HuH-7.5 (cell line): ENCODE data around the gene LIFR.
"Not testable (repeated sequence)": the region's sequence is repeated elsewhere in the genome, so short reads cannot be mapped to it uniquely, and the experiment has no call there.

Experiments used
- DNase-seq: peaks from one replicate; pipeline ENCODE4 v3.0.0; 2011; ENCODE audit warnings: low spot score

Gene LIFR

GRCh38 chr5:38582293-38582974, 26.0 kb upstream of the LIFR start:
- no peak for DNase-seq

- no peak for DNase-seq
Observed at GRCh38 chr5:38581597-38581996, 25.2 kb upstream of the LIFR start.

DNA sequence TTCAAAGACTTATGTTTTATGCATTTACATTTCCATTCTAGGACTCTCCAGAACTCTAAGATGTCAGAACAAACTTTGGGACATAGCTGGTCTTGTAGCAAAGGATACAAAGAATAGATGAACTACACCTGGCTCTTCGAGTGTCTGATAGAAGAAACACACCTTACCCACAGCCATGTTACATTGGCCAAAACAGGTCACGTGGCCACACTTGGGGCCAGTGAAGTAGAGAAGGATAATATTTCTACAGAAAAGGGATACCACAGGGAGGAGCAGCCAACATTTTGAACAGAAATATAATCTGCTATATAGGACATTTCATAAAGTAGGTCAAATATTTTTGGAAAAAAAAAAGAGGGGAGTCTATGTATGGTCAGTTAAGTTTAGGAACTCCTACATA, 22.7 kb upstream of the LIFR start:
- DNase-seq, result no peak

- no peak for DNase-seq
Observed at GRCh38 chr5:38576961-38577684, 20.7 kb upstream of the LIFR start.

GRCh38 chr5:38576442-38576841, 20.0 kb upstream of the LIFR start:
- DNase-seq, result no peak

GRCh38 chr5:38575476-38575875, 19.0 kb upstream of the LIFR start:
- no peak for DNase-seq

DNA sequence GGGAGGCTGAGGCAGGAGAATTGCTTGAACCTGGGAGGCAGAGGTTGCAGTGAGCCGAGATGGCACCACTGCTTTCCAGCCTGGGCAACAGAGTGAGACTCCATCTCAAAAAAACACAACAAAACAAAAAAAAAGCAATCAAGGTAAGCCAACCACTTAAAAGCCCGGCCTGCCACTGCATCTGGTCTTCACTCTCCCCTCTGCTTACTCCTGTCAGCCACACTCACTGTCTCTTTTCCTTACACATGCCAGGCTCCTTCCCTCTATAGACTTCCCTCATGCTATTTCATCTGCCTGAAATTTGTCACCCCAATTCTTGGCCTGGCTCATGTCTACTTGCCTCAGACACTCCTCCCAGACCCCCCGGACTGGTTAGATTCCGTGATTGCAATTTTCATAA, 17.6 kb upstream of the LIFR start:
- no peak for DNase-seq

GRCh38 chr5:38573521-38573920, 17.1 kb upstream of the LIFR start:
- DNase-seq, result no peak

DNA sequence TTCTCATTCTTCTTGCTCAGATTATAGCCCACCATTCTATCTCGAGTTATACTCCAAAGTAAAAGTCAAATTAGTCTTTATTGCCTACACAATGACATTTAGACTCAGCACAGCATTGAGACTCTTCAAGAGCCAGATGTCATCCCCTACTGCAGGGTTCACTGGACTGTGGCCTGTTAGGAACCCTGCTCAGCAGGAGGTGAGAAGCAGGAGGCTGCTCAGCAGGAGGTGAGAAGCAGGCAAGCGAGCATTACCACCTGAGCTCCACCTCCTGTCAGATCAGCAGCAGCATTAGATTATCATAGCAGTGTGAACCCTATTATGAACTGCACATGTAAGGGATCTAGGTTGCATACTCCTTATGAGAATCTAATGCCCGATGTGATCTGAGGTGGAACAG, 12.7 kb upstream of the LIFR start:
- no peak for DNase-seq

DNA sequence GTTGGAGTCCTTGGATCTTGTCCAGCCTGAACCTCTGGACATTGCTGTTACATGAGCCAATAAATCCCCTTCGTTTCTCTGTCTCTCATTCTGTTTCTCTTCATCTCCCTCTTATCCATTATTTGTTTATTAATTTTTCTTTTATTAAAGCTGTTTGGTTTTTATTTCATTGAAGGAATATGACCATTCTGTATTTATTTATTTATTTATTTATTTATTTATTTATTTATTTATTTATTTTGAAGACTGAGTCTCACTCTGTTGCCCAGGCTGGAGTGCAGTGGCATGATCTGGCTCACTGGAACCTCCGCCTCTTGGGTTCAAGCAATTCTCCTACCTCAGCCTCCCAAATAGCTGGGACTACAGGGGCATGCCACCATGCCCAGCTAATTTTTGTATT, 10.9 kb upstream of the LIFR start:
- not testable (repeated sequence) for DNase-seq

DNA sequence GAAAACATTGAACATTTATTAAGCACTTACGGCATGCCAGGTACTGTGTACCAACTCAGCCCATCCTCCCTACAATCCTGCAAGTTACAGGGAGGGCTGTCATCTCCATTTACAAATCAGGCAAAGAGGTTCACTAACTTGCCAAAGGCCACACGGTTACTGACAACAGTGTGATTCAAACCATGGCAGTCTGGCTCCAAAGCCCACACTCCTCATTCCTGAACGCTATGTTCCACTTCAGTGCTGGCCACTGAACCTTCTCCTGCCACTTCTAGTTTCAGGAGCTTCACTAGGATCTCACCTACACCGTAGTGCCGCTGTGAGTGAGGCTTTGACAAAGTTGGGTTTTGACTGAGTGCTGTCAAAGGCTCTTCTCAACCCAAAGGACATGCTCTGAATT, 7.2 kb upstream of the LIFR start:
- DNase-seq, result no peak

DNA sequence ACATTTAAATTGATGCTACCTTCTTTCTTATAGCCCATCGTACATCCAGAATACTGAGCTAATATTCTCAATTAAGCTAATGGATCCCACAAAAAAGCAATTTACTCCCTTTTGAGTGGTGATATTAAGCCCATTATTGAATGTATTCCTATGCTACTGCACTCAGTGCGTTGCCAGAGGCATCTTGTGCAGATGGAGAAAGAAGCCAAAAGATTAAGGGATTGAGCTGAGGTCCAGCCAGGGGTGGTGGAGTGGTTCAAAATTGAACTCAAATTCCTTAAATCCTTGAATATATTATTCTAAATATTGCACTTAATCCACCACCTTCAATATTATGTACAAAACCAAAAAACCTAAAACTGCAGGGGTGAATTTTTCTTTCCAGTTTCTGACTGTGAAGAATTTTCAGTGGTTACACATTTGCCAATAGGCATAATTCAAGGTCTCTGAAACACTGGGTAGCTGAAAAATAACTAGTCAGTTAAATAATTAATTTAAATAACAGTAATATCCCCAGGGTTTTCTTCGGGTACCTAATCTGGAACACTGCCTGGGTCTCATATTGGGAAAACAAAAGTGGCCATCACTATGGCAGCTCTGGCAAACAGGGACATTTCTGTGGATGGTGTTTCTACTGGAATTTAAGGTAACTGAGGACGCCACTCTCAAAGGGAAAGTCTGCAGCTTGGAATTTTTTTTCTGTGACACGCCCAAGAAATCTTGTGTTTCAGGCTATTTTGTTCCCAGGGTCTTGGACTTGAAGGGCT, 6.2 kb upstream of the LIFR start:
- DNase-seq, result no peak

DNA sequence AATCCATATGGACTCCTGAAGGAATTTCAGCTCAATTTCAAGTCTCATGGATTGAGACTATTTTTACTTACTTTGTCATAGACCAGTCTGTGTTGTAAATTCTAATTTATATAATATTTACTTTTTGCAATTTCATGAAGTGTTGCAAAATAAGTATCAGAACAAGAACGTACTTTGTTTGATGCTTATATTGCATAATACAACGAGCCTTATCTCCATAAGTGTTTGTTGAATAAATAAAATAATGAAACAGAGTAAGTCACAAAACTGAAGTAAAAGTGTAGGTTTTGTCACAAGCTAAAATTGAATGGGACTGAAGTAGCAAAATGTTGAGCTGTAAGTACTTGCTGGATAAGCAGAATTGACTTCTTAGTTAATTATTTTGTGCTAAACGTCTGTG, 3.0 kb upstream of the LIFR start:
- no peak for DNase-seq

GRCh38 chr5:38557792-38558191, 1.3 kb upstream of the LIFR start:
- no peak for DNase-seq

DNA sequence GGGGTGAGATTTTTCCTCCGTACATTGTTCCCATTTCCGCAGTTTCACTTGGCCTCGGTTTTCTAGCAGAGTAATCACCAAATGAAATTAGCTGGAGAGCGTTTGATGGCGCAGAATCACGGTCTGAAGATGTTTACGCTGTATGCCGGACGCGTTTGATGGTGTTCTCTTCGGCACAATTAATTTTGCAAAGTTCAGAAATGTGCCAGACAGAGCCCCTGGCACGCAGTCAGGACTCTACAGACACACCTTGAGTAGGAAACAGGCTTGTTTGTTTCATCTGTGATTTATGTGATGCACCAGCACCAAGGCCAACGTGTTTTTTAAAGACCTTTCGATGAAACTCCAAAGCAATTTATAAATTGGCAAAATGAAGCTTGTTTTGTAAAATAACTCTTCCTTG, 863 bp upstream of the LIFR start:
- DNase-seq, result no peak

DNA sequence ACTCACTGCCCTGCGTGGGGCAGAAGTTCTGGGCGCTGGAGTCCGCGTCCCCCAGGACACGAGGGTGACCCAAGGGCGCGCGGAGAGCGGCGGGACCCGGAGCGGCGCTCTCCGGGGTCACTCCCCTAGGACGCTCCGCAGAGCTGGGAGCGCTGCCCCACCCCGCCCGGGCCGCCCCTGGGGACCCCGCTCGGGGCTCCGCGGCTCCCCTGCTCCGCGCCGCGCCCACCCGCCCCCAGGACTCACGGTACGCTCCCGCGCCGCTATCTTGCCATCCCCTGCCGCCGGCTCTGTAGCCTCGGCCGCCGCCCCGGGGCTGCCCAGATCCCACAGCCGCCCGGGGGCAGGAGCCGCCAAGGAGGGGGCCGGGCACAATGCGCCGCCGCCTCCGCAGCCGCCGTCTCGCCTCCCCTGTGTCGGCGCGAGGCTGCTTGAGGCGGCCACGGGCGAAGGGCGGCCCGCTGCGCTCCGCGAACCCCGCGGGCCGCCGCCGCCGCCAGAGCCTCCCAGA, 303 bp downstream of the LIFR start:
- DNase-seq, result peak; percentile 72

DNA sequence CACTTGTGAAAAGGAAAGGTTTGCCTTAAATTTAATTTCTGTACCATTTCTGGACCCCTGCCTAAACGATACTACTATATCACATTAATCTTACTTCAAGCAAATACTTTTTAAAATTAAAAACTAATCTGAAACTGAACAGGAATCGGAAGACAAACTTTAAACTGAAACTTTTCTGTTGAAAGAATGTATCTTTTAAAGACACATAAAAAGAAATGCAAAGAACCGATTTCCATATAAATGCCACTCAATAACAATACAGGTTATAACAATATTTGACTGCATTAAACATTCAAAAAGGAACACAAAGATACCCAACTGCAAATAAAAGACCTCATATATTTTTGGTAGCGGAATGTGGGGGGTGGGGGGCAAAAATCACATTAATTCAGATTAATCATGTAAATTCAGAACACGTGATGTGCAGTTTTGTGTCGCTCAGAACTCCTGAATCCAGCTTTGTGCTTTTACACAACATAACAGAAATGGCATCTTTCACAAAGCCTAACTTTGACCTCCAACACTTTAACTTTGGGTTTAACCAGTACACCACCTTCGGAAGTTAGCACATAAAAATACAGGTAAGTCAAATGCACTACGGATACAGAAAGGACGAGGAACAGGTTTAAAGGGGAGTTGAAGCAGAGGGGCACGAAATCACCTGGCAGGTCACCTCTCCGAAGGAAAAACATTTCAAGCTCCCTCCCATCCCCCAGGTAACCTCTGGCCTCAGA, 925 bp downstream of the LIFR start:
- DNase-seq, result no peak

- no peak for DNase-seq
Observed at GRCh38 chr5:38554861-38555260, 1.6 kb downstream of the LIFR start.

- DNase-seq, result no peak
Observed at GRCh38 chr5:38554403-38554802, 2.0 kb downstream of the LIFR start.

- DNase-seq, result no peak
Observed at GRCh38 chr5:38553001-38553521, 3.4 kb downstream of the LIFR start.

DNA sequence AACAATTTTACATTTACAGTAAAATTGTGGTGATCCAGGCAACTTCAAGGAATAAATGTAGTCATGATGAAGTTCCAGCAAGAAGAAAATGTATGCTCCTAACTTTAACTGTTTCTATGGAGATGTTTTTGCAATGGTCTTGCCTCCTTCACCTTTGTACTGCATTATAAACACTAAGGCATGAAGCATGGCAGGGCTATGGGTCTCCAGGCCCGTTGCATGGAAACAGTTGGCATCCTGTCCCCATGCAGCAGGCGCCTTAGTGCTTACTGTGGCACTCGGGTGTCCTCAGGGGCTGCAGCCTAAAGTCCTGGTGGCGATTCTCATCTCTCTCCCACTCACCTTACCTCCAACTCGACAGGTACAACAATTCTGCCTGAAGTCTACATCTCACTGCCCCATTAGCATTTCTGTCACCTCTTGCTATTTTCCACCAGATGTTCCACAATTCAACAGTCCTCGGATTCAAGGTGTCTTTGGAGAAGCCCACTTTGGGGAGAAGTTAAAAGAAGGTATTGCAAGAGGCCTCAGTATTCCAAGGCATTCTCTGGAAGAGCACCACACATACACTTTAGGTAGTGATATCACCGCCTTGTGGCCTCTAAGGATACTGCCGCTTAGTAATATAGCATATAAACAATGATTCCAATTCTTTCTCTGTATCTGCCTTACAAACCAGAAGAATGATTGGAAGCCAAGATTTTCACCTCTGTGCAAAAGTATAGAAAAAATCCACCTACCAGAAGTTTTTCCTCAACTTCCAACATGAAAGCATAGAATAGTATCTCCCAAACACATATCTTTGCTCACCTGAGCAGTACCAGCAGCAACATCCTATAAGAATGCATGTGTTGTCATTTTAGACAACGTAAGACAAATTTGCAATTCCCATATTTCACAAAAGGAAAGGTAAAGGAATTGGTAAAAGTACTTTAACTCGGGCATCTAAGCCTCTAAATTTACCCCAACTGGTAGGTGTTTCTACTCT, 5.1 kb downstream of the LIFR start:
- no peak for DNase-seq
